ENCODE measurements around the gene UBE2O.

DNA sequence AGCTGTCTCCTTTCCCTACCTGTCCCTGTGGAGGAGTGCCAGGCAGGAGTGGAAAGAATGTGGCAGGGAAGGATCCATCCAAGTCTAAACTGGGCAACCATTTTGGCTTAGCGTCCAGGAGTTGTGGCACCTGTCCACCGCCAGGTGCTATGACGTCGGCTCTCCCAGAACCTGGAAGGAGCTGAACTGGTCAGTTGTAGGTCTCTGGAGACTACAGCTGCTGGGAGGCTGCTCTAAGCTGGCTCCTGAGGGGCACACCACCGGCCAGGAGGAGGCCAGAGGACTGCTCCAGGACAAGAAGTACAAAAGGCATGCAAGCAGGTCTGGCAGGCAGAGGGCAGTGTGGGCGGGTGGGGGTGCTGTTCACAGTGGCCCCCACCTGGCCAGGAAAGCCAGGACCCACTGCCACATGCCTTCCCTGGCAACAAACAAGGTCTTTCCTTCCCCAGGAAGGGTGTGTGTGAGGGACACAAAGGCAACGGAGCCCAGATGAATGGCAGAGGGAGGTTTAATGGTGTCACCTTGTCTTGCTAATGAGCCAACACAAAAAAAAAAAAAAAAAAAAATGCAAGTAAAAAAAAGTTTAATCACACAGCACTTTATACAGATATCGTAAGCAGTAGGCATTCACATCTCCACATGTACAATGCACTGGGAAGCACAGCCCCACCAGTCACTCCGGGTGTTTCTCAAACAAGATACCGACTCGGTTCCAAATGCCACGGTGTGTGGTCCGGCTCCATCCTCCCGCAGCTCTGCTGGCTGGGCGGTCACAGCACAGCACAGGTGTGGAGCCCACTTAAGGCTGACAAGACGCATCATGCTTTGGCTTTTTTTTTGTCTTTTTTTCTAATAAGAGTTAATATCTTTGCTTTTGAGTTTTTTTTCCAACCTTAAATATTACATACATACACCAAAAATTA is 63.7 kb downstream of the UBE2O start:
- TF ChIP-seq, protein P1, sequence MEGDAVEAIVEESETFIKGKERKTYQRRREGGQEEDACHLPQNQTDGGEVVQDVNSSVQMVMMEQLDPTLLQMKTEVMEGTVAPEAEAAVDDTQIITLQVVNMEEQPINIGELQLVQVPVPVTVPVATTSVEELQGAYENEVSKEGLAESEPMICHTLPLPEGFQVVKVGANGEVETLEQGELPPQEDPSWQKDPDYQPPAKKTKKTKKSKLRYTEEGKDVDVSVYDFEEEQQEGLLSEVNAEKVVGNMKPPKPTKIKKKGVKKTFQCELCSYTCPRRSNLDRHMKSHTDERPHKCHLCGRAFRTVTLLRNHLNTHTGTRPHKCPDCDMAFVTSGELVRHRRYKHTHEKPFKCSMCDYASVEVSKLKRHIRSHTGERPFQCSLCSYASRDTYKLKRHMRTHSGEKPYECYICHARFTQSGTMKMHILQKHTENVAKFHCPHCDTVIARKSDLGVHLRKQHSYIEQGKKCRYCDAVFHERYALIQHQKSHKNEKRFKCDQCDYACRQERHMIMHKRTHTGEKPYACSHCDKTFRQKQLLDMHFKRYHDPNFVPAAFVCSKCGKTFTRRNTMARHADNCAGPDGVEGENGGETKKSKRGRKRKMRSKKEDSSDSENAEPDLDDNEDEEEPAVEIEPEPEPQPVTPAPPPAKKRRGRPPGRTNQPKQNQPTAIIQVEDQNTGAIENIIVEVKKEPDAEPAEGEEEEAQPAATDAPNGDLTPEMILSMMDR (IDR thresholded peaks at IDR 0.05; ENCODE audit: low read depth, low read length), result no peak
- TF ChIP-seq POLR2A (IDR thresholded peaks at IDR 0.05; ENCODE audit: extremely low read depth, insufficient read length), result no peak
- TF ChIP-seq, protein P2, sequence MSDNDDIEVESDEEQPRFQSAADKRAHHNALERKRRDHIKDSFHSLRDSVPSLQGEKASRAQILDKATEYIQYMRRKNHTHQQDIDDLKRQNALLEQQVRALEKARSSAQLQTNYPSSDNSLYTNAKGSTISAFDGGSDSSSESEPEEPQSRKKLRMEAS (IDR thresholded peaks at IDR 0.05; ENCODE audit: low read depth, low read length), result no peak
